ENCODE results near the gene PTOV1.

PTOV1 gene

DNA sequence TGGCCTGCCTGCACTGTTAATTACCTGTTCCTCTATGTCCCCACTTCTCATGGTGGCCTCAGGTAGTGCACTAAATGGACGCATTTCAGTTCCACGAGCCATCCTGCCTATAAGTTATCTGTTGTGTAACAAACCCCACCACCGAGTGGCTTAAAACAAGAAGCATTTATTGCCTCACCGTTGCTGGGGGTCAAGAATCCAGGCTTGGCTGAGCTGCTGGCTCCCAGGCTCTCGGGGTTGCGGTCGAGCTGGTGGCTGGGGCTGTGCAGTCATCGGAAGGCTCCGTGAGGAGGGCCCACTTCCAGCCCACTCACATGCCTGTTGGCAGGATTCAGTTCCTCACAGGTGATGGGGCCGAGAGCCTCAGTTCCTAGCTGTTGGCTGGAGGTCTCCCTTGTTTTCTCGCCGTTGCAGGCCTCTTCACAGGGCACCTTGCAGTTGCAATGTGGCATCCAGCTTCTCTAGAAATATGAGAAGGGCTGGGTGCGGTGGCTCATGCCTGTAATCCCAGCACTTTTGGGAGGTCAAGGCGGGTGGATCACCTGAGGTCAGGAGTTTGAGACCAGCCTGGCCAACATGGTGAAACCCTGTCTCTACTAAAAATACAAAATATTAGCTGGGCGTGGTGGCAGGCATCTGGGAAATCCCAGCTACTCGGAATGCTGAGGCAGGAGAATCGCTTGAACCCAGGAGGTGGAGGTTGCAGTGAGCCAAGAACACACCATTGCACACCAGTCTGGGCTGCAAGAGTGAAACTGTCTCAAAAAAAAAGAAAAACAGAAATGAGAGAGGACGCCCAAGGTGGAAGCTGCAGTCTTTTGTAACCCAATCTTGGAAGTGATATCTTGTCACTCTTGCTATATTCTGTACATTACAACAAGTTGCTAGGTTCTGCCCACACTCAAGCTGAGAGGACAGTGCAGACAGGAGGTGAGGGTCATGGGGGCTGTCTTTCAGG lies 6.5 kb upstream of the PTOV1 start:
- no peak for DNase-seq (ENCODE audit: low read depth)

DNA sequence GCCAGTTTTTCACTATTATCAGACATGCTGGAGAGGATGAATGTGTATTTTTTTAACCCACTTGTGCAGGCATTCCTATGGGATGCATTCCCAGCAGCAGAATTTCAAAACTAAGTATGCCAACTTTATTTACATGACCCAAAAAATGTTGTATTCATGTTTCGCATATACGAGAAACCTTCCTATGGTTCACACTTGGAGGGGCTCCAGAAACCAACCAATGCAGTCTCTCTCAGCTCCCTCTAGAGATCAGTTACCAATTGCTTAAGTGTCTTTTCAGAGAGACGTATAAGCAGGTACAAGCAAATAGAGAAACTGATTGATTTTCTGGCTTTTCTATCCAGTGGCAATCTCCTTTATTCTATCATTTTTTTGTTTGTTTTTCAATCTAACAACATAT lies 5.5 kb upstream of the PTOV1 start:
- no peak for DNase-seq (ENCODE audit: low read depth)

DNA sequence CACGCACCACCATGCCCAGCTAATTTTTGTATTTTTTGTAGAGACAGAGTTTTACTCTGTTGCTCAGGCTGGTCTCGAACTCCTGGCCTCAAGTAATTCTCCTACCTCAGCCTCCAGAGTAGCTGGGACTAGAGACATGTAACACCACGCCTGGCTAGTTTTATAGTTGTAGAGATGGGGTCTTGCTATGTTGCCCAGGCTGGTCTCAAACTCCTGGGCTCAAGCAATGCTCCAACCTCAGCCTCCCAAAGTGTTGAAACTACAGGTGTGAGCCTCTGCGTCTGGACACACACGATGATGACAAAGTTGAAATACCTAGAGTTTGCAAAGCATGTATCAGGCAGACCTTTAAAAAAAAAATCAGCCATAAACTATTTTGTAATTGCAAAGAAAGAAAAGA lies 4.6 kb upstream of the PTOV1 start:
- DNase-seq (ENCODE audit: low read depth), result no peak

DNA sequence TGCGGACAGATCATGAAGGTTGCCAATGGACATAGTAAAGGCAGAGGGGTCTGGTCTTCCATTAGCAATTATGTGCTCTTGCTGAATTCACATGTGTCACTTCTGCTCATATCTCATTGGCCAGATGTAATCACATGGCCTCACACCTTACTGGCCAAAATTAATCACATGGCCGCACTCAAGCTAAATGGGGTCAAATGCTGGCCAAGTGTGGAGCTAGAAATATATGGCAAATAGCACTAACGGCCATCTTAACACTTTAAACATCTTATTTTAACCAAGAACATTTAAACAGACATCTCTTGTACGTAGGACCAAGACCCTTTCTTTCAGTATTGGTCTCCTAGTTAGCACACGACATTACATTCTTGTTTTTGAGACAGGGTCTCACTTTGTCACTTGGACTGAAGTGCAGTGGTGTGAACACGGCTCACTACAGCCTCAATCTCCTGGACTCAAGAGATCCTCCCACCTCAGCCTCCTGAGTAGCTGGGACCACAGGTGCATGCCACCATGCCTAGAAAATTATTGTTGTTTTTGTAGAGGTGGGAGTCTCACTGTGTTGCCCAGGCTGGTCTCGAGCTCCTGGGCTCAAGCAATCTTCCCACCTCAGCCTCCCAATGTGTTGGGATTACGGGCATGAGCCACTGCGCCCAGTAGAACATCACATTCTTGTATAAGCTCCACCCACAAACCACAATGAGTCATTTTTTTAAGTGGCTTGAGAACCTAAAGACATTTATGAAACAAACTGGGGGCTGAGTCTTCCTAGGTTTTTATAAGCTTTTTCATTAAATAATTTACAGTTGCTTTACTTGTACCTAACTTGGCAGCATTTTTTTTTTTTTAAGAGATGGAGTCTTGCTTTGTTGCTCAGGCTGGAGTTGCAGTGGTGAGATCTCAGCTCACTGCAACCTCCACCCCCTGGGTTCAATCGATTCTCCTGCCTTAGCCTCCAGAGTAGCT lies 2.9 kb upstream of the PTOV1 start:
- no peak for DNase-seq (ENCODE audit: low read depth)

DNA sequence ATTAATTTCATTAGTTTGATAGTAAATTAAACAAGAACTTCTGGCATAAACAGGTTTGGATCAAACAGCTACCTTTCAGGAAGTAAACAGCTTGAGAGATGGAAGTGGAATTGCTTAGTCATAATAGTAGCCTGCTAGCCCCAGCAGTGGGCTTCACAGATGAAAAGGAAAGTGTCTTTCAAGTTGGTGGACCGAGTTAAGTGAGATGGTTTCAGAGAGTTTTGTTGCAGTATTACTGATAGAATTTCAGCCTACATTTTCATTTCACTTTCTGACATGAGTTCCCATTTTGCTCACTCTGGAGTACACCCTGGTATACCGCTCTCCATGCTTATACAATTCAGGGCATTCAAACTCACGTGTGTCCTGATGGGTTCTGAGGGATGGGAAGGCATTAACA lies 2.0 kb upstream of the PTOV1 start:
- no peak for DNase-seq (ENCODE audit: low read depth)

DNA sequence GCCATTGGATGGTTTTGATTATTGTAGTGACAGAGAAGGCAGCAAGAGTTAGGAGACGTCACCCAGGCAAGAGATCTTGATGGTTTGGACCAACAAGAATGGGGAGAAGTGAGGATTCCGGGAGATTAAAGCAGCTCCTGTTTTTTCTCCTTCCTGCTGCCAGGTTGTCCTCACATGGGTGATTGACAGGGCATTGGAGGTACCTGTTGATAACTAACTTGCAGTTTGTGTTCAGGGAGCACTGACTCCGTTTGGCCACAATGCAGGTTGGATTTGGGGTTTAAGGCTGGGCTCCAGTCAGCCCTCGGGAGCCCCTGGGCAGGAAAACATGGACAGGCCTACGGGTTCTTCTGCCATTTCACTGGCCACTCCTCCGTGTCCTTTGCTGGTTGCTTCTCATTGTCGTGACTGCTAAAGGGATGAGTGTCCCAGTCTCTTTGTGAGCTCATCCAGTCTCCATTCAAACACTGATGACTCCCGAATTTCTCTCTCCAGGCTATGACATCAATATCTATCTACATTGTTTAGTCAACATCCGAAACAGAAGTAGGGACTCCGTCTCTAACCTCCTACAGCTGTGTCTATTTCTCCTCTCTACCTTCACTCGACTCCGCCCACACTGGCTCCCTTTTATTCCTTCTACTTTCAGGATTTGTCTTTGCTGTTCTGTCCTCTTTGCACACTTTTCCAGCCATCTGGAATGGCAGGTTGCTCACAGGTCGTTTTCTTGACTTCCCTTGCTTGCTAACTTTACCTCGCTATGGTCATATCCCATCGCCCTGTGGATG lies 1.3 kb upstream of the PTOV1 start:
- no peak for DNase-seq (ENCODE audit: low read depth)

DNA sequence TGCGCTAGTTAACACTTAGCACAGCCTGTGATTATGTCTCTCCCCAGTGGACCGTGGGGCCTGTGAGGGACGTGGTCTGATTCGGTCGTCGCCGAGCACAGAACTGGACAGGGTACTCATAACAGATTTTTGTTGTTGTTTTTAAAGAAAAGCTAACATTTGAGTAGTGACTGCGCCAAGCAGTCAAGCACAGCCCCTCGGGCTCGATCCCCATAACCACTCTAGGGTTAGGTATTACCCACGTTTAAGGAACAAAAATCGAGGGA lies 805 bp upstream of the PTOV1 start:
- DNase-seq (ENCODE audit: low read depth), result no peak

DNA sequence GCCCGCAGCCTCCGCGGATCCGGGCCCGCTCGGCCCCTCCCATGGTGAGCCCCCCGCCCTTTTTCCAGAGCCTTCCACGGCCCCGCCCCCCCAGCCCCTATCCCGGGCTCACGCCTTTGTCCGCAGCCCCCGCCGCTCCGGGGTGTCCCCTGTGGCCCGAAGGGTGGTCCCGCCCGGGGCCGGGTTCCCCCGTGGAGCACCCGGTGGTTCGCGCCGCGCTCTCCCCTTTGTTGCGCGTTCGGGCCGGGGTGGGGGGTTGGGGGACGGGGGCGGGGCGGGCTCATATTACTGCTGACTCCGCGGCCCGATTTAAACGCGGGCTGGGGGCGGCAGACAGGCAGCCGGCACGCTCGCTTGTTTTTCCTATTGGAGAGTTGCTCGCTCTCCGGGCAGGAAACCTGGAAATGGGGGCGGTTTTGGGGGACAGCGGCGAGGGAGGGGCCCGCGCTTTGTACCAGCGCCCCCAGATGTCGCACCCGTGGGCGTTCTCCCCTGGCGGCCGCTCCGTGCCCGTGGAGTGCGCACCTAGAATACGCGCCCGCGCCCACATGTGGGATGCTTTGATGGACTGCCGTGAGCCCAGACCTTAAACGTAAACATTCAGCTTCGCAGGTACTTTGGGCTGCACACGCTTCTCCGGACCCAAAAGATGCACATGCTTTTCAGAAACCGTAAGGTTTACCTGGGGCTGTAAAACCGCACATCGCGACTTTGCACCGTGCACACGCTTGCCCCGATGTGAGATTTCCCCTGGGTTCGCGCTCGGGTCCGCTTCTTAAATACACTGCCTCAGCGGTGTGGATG lies 699 bp downstream of the PTOV1 start:
- DNase-seq (ENCODE audit: low read depth), result no peak

DNA sequence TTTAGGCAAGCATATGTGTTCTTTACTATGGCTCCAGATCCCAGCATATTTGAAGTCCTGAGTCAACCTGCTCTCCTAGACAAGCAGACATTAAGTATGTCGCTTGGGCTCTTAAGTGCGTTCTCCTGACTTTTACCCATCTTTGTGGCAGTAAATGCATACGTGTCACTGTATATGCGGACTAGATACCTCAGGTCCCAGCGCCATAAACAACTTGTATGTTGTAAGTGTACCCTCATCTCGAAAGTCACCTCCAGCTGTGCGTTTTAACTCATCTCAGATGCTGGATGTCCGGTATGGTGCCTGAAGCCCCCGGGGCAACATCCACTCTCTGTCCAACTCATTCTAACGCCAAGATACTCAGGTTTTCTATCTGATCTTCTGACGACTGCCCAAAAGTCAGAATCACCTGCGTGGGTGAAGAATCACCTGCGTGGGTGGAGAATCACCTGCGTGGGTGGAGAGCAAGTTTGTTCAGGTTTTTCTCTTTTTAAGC lies 1.7 kb downstream of the PTOV1 start:
- no peak for DNase-seq (ENCODE audit: low read depth)

DNA sequence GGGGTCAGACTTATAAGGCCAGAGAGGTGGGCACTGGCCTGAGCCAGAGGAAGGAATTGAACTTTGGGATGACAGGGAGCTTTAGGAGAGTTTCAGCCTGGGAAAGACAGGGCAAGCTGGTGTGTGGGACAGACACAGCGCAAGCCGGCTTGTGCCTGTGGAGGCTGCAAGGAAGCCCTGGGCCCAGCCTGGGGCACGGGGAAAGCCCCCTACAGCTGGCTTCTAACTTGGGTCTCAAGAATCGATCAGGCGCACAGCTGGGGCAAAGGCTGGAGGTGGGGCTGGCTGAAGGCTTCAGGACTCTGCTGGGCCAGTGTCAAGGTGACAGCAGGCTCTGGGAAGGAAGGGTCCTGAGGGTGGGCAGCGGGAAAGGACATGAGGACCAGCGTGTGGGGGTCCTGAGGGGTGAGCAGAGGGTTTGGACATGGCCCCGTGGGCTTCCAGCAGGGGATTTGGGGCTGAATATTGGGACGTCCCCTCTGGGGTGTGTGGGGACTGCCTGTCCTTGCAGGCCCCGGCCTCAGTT lies 3.0 kb downstream of the PTOV1 start:
- no peak for DNase-seq (ENCODE audit: low read depth)

DNA sequence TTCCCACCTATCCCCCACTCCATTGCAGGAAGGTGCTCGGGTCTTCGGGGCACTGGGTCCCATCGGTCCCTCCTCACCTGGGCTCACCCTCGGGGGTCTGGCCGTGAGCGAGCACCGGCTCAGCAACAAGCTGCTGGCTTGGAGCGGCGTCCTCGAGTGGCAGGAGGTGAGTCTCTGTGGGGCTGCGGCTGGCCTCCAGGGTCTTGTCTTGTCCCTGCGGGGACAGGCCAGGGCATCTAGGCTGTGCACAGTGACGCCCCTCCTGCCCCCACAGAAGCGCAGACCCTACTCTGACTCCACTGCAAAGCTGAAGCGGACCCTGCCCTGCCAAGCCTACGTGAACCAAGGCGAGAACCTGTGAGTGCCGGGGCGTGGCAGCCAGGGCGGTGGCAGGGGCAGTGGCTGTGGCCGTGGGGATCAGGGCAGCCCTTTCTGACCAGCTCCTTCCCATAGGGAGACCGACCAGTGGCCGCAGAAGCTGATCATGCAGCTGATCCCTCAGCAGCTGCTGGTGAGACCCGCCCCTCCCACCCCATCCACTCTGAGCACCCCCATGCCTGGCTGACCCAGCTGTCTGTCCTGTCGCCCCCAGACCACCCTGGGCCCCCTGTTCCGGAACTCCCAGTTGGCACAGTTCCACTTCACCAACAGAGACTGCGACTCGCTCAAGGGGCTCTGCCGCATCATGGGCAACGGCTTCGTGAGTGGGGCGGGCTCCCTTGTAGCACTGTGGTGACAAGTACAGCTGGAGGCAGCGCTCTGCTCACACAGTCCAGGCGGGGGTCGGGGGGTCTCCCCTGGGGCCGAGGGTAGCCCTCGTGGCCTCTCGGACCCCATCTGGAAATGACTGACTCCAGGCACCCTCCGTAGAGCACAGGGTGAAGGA lies 3.7 kb downstream of the PTOV1 start:
- DNase-seq (ENCODE audit: low read depth), result no peak

DNA sequence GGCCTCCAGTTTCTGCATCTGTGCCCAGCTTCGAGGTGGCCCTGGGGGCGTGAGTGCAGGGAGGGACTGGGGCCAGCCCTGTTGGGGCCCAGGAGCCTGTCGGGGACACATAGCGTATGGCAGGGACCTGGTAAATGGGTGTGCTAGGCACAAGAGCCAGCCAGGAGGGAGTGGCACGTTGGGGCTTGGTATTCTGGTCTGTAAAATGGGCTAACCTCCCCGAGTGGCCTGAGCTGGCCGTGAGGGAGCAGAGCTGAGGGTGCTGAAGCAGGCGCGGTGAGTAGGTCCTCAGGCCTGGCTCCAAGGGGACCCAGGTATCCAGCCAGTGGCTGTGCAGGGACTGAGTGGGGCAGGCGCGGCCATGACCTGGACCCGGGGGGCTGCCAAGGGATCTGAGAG lies 4.3 kb downstream of the PTOV1 start:
- no peak for DNase-seq (ENCODE audit: low read depth)

DNA sequence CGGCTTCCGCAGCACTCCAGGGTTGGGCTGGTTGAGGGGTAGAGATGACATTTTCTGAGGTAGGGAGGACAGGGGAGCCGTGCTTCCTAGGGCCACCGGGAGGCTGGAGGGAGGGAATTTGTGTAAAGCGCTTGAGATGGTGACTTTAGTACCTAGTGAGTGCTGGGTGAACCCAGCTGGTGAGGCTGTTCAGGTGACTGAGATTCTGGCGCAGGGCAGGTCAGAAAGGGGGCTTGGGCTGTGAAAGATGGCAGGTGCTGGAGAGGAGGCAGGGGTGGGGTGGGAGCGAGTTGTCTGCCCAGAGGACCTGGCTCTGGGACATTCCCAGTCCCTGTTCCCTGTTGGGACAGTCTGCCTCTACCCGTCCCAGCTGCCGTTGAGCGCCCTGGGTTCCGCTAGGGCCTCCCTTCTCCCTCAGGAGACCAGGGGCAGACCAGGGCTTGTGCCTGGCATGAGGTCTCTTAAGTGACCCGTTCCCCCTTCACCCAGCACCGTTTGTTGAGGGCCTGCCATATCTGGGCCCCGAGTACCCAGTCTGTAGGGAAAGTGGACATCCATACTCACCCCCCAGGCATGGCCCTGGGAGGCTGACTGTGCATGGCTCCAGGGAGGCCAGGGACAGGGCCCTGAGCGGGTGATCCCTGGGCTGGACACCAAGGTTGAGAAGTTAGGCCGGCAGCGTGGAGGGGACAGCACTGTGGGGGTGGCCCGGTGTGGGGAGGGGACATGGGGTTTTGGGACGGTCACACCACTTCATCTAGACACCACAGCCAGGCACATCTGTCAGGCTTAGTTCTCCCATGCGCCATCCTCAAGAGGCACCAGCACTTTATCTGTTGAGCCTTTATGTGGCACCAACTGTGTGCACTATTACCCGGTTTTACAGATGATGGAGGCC lies 5.0 kb downstream of the PTOV1 start:
- no peak for DNase-seq (ENCODE audit: low read depth)

DNA sequence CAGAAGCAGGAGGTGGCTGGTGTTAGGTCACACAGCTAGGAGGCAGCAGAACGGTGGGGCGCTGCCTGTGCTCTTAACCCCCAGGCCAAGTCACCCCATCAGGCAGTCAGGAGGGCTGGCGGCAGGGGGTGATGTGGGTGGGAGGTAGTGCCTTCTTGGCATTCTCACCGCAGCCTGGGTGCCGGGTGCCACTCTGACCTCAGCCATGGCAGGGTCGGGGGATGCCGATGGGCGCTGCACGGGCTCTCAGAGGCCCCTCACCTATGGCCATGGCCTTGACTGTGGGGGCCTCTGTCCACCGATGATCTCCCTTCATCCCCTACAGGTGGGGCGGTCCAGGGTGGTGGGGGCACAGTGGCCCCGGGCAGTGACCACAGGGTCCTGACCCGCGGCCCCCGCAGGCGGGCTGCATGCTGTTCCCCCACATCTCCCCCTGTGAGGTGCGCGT lies 5.6 kb downstream of the PTOV1 start:
- DNase-seq (ENCODE audit: low read depth), result no peak

DNA sequence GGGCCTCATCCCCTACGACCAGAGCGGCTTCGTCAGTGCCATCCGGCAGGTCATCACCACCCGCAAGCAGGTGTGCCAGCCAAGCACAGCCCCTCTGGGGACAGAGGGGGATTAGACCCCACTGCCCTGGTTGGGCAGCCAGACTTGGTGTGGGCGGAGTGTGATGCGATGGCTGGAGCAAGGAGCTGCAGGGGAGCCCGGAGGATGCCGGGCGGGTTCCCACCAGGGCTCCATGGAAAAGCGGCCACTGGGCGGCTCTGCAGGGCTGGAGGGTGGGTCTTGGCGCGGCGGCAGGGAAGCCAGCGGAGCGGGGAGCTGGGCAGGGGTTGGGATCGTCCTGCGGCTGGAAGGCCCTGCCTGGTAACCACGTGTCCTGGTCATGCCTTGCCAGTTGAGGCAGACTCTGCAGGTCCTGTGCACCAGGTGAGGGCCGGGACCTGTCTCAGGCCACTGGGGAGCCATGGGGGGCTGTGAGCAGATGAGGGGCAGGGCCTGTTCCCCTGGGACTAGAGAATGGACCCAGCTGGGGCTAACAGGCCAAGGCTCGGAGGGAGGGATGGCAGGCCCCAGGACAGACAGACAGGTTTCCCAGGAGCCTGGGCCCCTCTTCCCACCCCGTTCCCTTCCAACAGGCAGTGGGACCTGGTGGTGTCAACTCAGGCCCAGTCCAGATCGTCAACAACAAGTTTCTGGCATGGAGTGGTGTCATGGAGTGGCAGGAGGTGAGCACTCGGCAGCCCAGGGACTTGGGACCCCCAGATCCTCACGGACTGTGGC lies 6.3 kb downstream of the PTOV1 start:
- no peak for DNase-seq (ENCODE audit: low read depth)

DNA sequence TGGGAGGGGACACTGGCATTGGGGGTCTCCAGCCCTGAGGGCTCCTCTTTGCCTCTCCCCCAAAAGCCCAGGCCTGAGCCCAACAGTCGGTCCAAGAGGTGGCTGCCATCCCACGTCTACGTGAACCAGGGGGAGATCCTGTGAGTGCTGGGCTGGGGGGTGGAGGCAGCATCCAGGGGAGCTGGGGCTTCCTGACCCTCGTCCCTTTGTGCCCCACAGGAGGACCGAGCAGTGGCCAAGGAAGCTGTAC lies 6.8 kb downstream of the PTOV1 start:
- no peak for DNase-seq (ENCODE audit: low read depth)

DNA sequence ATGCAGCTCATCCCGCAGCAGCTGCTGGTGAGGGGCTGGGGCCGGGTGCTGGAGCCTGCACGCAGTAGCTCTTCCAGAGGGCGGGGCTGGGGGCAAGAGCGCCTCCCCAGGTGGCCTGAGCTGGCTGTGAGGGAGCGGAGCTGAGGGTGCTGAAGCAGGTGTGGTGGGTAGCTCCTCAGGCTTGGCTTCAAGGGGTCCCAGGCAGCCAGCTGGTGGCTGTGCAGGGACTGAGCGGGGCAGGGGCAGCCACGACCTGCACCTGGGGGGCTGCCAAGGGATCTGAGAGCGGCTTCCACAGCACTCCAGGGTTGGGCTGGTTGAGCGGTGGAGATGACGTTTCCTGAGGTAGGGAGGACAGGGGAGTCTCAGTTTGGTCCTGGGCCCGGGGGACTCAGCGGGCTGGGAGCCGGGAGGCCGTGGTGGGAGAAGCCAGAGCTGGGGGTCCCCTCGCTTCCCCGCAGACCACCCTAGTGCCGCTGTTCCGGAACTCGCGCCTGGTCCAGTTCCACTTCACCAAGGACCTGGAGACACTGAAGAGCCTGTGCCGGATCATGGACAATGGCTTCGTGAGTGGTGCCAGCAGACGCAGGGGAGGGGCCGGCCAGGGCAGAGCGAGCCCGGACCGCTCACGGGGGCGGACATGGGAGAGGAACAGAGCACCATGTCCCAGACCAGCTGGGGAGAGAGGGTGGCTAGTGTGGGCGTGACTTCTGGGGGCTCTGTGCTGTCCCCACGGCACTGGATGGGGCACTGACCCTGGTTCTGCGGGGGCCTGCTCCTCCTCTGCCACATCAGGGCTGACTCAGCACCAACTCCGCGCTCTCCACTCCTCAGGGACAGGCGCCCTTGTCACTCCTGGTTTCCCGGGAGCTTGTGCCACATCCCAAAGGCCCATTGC lies 7.4 kb downstream of the PTOV1 start:
- no peak for DNase-seq (ENCODE audit: low read depth)

All from stimulated activated CD8-positive, alpha-beta memory T cell treated with anti-CD3 and anti-CD28 coated beads, Interleukin-7, amount 100 ng/mL, for 24 hours (primary cell).